ENCODE data around the gene CTAGE1.
"Not testable (repeated sequence)": the region's sequence is repeated elsewhere in the genome, so short reads cannot be mapped to it uniquely, and the experiment has no call there.

Gene CTAGE1

DNA sequence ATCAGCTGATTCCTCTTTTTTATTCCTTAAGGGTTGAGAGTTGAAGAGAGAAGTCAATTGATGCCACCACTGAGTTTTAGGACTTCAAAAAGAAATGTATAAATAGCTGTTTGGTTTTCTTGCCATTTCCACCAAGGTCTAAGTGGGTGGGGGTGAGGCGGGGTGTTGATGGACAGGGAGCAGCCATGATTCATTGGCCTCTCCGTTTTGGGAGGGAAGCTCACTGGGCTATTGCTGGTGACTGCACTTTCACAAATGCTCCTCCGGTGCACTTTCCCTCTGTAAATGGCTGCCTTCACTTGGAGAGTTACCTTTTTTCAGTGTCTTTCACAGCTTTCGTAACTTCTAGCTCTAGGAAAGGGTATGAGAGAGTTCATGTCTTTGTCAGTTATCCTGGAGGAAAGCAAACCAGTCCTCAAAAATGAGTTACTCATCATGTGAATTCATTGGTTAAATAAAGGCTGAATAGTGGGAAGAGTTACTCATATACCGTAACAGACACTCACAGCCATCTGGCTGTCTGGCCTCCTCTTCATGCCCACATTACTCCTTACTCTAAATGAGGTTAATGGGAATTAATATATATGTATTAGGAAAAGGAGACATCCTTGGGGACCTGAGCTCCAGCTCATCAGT, 17.4 kb upstream of the CTAGE1 start:
- DNase-seq (ENCODE audit: low read depth in 2 of 2) = no peak

DNA sequence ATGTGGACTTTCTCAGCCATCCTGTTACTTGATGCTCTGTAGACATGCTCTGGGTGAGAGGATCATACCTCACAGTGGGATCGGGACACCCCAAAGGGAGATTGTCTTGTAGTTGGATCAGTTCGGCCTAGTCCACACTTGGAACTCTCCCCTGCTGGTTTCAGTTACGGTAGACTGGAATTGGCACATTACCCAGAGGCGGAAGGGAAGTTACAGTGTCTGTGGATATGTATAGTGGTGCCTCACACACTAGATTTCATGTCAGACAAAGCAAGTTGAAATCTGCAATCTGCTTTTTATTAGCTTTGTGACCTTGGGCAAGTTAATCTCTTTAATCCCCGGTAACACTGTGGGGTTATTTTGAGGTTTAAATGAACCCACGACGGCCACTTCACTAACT, 16.2 kb upstream of the CTAGE1 start:
- no peak for DNase-seq (ENCODE audit: low read depth in 2 of 2)

GRCh38 chr18:22432657-22433137, 15.0 kb upstream of the CTAGE1 start:
- DNase-seq (ENCODE audit: low read depth in 2 of 2) = no peak

GRCh38 chr18:22429564-22429963, 11.8 kb upstream of the CTAGE1 start:
- no peak for DNase-seq (ENCODE audit: low read depth in 2 of 2)

GRCh38 chr18:22428672-22429071, 11.0 kb upstream of the CTAGE1 start:
- DNase-seq (ENCODE audit: low read depth in 2 of 2) = no peak

DNA sequence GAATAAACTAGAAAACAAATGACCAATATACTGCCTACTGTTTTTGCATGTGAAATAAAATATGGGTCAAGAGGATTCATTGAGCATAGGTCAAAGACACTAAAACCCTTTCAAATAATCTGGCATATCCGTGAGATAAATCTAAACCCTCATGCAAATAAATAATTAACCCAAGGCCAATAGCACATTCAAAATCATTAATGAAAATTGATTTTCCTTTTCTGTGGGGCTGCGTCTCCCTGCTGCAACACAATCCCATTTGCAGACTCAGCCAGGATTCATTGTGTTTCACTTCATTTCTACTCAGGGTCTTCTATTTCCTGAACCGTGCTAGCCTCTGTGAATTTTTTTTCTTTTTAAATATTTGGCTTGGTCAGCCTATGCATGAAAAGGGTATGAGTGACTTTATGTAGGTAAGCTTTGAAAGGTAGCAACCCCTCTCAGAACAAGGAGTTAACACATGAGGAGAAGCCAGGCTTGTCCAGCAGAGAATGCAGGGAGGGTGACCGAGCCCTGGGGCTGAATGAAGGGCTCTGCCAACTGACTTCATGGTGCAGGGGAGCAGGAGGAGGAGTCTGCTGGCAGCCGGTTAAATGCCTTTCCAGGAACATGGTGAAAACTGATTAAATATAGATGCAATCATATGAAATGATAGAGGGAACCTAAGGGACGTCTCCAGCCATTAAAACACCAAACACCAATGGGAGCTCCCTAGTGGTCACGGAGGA, 10.3 kb upstream of the CTAGE1 start:
- DNase-seq (ENCODE audit: low read depth in 2 of 2) = no peak

DNA sequence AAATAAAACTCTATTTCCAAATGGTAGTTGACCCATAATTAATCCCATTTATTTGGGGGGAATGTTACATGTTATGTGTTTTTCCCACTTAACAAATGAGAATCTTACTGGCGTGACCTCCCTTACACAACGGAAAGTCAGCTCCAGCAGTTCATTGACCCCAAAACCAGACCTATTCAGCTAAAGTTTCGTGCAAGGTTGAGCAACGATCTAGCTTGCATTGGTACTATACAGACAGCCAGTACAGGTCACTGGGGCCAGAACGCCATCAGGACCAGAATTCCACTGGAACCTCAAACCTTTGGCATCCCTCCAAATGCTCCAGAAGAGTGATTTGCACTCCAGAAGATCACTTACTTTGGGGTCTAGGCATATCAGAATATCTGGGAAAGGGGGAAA, 6.8 kb upstream of the CTAGE1 start:
- DNase-seq (ENCODE audit: low read depth in 2 of 2) = no peak

- no peak for DNase-seq (ENCODE audit: low read depth in 2 of 2)
Observed at GRCh38 chr18:22423878-22424564, 6.3 kb upstream of the CTAGE1 start.

DNA sequence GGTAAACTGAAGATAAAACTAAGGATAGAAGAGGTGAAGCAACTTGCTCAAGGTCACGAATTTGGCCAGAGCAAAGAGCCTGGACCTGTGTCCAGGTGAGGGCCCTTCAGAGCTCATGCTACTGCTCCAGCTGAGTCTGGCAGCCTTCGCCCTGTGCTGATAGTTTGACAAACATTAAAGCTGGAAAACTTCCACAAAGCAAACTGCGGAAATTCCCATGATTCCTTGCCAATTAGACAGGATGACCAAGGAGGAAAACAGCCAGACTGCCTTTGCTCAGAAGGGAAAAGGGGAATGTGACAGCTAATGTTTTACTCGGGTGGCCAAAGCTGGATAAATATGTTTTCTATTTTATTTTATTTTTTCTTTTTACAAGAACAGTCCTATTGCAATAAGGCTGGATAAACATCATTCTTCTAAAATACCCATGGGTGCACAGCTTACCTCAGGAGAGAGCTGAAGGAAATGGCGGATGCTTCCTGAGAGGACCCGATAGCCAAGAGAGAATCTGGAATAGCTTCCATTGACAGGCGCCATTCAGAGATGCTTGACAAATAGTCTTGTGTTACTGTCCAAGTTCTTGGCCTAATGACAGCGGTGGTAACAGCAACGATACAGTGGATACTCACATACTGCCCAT, 5.3 kb upstream of the CTAGE1 start:
- DNase-seq (ENCODE audit: low read depth in 2 of 2) = no peak

DNA sequence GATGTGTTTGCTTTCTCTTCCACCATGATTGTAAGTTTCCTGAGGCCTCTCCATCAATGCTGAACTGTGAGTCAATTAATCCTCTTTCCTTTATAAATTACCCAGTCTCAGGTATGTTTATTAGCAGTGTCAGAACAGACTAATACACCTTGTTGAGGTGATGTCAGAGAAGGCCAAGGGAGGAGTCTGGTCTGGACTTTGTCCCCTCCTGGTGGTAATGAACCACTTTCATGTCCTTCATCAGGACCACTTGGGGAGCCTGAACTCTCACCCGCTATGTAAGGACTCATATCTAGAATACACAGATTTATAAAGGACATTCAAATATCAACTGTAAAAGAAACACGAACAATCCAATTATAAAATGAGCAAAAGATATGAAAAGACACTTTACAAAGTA, 2.9 kb upstream of the CTAGE1 start:
- DNase-seq (ENCODE audit: low read depth in 2 of 2) = no peak

GRCh38 chr18:22412176-22412911, 5.4 kb downstream of the CTAGE1 start:
- no peak for DNase-seq (ENCODE audit: low read depth in 2 of 2)

- DNase-seq (ENCODE audit: low read depth in 2 of 2) = no peak
Observed at GRCh38 chr18:22411446-22411845, 6.3 kb downstream of the CTAGE1 start.

DNA sequence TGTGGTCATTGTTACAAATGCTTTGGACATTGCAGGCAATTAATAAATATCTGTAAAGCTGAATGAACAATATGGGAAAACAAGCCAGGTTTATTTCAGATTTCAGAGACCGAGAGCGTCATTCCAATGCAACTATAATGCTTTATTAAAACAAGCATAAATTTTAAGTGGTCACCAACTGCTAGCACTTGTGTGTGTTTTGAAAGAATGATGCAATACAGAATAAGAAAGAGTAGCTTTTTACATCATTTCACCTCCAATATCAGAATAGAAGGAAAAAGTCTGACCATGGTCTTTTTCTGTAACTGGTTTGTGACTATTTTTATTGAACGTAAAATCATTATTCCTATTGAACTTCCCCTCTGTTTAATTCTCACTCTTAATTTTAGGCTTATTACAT, 7.6 kb downstream of the CTAGE1 start:
- no peak for DNase-seq (ENCODE audit: low read depth in 2 of 2)

DNA sequence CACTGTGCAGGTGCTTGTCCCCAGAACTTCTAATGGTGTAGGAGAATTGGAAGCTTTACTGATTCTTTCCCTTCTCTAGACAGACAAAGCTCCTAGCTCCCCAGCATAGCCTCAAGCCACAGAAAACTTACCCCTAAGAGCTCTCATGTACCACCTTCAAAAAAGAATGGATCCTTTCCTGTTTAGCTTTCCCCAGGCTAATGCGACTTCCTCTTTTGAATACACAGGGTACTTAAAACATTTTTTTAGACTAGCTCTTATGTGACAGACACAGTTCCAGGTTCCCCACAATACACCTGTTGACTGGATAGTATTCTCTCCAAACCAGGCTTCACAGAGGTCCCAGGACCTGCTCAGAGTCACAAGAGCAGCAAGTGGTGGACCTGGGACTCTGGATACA, 8.3 kb downstream of the CTAGE1 start:
- no peak for DNase-seq (ENCODE audit: low read depth in 2 of 2)

DNA sequence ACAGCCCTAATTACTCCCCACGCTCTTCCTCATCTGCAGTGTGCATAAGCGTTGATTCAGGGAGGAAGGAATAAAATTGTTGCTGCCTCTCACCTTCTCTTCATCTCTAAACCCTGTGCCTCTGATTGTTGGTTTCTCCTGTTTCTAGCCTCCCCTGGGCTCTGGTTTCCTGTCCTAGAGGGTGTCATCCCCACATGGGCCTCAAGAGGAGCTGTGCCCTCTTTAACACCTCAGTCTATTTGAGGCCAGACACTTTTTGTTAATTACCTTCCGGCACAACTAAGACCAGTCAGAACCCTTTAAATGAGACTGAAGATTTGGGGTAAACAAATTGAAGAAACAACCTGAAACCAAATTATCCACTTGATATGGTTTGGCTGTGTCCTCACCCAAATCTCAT, 9.7 kb downstream of the CTAGE1 start:
- DNase-seq (ENCODE audit: low read depth in 2 of 2) = no peak

DNA sequence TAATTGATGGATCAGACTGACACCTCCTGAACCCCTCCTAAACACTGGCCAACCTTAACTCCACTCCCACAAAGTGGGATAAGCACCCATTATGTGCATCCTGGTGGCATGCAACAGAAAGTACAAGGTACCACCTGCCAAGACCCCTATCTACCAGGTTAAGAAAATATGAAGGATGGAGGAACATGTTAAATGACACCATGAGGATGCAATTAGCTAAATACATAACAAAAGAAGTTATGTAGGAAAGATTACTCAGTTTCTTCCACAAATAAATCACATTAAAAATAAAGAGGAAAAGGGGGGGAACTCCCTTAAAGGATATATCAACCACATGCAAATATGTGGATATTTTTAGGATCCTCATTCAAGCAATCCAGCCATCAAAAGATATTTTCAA, 12.6 kb downstream of the CTAGE1 start:
- DNase-seq (ENCODE audit: low read depth in 2 of 2) = no peak

DNA sequence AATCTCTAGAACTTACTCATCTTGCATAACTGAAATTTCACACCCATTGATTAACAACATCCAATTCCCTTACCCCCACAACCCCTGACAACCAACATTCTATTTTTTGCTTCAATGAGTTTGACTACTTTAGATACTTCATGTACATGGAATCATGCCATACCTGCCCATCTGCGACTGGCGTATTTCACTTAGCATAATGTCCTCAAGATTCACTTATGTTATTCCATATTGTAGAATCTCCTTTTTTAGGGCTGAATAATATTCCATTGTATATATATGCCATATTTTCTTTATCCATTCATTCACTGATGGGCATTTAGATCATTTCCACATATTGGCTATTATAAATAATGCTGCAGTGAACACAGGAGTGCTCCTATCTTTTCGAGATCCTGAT, 13.8 kb downstream of the CTAGE1 start:
- DNase-seq (ENCODE audit: low read depth in 2 of 2) = no peak

GRCh38 chr18:22399949-22400348, 17.8 kb downstream of the CTAGE1 start:
- no peak for DNase-seq (ENCODE audit: low read depth in 2 of 2)

DNA sequence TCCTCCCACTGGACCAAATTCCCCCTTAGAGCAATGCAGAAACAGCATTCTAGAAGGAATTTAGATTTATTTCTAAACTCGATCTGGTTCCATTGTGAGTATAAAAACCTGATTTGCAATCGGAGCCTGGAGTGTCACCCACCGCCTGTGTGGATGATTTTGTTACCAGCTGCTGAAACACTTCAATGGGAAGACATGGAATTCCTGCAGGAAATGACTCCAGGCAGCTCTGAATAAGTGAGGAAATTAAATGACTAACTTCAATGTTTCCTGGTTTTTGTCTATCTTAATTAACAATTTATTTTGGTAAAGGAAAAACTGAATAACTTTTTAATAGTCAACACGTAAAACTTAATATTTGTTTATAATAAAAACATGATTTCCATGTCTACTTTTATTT, 19.3 kb downstream of the CTAGE1 start:
- DNase-seq (ENCODE audit: low read depth in 2 of 2) = no peak

GRCh38 chr18:22394428-22394827, 23.3 kb downstream of the CTAGE1 start:
- DNase-seq (ENCODE audit: low read depth in 2 of 2) = no peak

GRCh38 chr18:22393164-22393563, 24.6 kb downstream of the CTAGE1 start:
- not testable (repeated sequence) for DNase-seq (ENCODE audit: low read depth in 2 of 2)
